GM23338 (cell line): ENCODE data around the gene NTRK3.

Experiments used
- CTCF ChIP-seq, 2 experiments: fragments of 200-600 bp in 1 of 2; sonication (generic) in 1 of 2; conservative IDR thresholded peaks; 2 replicates each; pipeline versions ENCODE4 v1.5.1 to v1.6.1; 2016 to 2017; ENCODE audit warnings: antibody characterized with exemption in 2 of 2, low read depth in 2 of 2, mild to moderate bottlenecking in 2 of 2, moderate library complexity in 1 of 2
- EZH2 ChIP-seq: fragments of 200-600 bp; sonication (generic); IDR thresholded peaks from one replicate; pipeline ENCODE4 v1.8.0; 2017; ENCODE audit warnings: antibody characterized with exemption, mild to moderate bottlenecking, low read depth; ENCODE audit not compliant: unreplicated experiment
- POLR2AphosphoS5 ChIP-seq: IDR thresholded peaks from 2 replicates; pipeline ENCODE4 v1.6.1; 2016; ENCODE audit warnings: antibody characterized with exemption, low read depth

DNA sequence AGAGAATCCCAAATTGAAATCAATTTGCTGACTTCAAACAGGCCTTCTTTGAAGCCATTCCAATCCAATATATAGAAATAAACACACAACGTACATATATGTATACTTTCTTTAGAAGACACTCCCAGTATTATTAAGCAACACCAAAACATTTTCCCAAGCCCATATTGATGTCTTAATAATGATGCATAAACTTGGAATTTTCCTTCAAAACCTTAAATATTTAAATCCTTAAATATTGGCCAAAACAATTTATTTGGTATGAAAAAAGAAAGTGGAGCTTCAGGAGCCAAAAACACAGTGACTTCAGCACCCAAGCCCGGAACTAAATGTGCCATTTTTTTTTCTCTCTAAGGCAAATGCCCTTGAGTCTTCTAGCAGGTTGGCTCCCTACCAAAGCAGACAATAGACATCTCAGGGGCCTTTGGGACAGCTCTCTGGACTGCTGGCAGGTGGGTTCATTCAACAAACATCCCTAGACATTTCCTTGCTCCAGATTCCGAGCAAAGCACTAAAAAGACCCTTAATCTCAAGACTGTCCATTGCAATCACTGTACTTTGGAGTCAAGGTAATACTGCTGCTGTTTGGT, 384.7 kb downstream of the NTRK3 start:
- TF ChIP-seq EZH2 (no peak), CTCF (conservative IDR thresholded peaks at IDR 0.05; ENCODE audit: low read depth in 2 of 2) (no peak), POLR2AphosphoS5 (no peak)
